ENCODE data around the gene ADAM8. TPM values are rescaled to one million over a fixed set of nuclear protein-coding genes. Genes with fewer than 3 reads are reported as not detected.

ADAM8 gene
- total RNA-seq, 4 donors from 2014 or later: 5.1 to 7.6 (median 5.9) TPM; not detected in 1

DNA sequence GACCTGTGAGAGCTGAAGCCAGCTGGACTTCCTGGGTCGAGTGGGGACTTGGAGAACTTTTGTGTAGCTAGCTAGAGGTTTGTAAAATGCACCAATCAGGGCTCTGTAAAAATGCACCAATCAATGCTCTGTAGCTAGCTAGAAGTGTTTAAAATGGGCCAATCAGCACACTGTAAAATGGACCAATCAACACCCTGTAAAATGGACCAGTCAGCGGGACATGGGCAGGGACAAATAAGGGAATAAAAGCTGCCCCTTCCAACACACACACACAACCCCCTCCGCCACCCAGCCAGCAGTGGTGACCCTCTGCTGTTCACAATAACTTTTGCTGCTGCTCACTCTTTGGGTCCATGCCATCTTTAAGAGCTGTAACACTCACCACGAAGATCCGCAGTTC lies 39.2 kb upstream of the ADAM8 start:
- Histone ChIP-seq H3K27me3 (no peaks in the 10 kb centered on the region), H3K4me3 (no peak overlapping the region), H3K27ac (peak overlapping the region in 1 of 2 donors; percentile 39), H3K9me3 (no peaks in the 10 kb centered on the region), H3K36me3 (no peaks in the 10 kb centered on the region), H3K4me1 (no peaks in the 10 kb centered on the region)
- intact Hi-C loops (cut with DNase I; ENCODE audit: low total_unique reads): no loop called here
- no peak for DNase-seq
- TF ChIP-seq, protein P1, sequence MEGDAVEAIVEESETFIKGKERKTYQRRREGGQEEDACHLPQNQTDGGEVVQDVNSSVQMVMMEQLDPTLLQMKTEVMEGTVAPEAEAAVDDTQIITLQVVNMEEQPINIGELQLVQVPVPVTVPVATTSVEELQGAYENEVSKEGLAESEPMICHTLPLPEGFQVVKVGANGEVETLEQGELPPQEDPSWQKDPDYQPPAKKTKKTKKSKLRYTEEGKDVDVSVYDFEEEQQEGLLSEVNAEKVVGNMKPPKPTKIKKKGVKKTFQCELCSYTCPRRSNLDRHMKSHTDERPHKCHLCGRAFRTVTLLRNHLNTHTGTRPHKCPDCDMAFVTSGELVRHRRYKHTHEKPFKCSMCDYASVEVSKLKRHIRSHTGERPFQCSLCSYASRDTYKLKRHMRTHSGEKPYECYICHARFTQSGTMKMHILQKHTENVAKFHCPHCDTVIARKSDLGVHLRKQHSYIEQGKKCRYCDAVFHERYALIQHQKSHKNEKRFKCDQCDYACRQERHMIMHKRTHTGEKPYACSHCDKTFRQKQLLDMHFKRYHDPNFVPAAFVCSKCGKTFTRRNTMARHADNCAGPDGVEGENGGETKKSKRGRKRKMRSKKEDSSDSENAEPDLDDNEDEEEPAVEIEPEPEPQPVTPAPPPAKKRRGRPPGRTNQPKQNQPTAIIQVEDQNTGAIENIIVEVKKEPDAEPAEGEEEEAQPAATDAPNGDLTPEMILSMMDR (IDR thresholded peaks at IDR 0.05): no peak
- TF ChIP-seq POLR2A (IDR thresholded peaks at IDR 0.05): no peak

DNA sequence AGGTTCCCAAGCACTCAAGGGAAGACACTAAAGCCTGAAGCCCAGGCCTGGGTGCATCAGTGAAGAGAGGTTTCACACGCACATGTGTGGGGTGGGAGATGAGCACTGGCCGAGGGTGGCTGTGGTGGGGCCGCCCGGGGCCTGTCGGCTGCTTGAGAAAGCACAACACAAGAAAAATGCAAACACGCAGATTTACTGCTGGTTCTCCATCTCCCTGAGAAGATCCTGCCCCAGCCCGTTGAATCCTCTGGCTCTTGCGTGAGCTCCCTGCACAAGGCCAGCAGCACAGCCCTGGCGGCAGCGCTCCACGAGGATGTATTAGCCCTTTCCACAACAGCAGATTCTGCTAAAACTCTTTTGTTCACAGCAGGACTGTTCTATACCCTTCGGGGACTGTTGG lies 38.2 kb upstream of the ADAM8 start:
- DNase-seq: no peak
- Histone ChIP-seq H3K4me3 (no peak overlapping the region), H3K9me3 (no peaks in the 10 kb centered on the region), H3K36me3 (no peaks in the 10 kb centered on the region), H3K27ac (peak overlapping the region; percentile 48 to 57), H3K27me3 (no peaks in the 10 kb centered on the region), H3K4me1 (no peaks in the 10 kb centered on the region)
- intact Hi-C loops (cut with DNase I; ENCODE audit: low total_unique reads): no loop called here
- TF ChIP-seq, protein P1 (IDR thresholded peaks at IDR 0.05): no peak
- no peak for TF ChIP-seq POLR2A (IDR thresholded peaks at IDR 0.05)

DNA sequence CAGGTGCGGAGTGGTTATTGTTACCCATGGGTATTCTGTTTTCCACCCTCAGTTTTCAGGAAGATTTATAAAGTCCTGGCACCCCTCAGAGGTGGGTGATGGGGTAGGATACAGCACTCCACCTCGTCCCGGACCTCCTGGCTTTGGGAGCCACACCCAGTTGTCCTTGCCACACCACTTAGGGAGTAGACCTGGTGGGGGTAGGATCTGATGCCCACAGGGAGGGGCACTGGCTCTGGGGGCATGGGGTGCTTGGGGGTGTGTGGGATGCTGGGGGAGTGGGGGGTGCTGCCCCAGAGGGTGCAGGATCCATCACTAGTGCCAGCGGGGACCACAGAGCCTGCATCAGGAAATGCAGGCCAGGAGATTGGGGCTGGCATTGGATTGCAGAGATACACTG lies 36.5 kb upstream of the ADAM8 start:
- Histone ChIP-seq H3K27me3 (no peaks in the 10 kb centered on the region), H3K9me3 (no peaks in the 10 kb centered on the region), H3K36me3 (no peaks in the 10 kb centered on the region), H3K4me3 (no peak overlapping the region), H3K27ac (peak overlapping the region in 1 of 2 donors; percentile 48), H3K4me1 (no peaks in the 10 kb centered on the region)
- DNase-seq: no peak
- TF ChIP-seq POLR2A (IDR thresholded peaks at IDR 0.05): no peak
- TF ChIP-seq, protein P1 (IDR thresholded peaks at IDR 0.05): no peak
- intact Hi-C loops (cut with DNase I; ENCODE audit: low total_unique reads): no loop called here

DNA sequence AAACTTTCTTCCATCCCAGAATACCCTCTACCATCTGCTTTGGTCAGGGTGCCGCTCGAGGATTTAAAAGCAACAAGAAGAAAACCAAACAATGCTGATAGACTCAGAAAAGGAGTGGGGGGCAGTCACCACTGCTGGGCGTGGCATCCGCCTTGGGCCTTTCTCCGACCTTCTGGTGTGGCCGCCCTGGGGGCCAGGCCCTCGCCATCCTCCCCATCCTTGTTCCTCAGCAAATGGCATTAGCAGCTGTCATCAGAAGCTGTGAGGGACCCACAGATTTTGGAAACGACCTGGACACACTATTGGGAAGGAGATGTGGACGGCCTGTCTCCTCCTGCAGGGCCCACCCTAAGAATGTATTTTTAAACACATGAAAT lies 36.1 kb upstream of the ADAM8 start:
- no peak overlapping the region for H3K4me3 ChIP-seq
- H3K36me3 ChIP-seq: no peaks in the 10 kb centered on the region
- no peak for TF ChIP-seq POLR2A (IDR thresholded peaks at IDR 0.05)
- TF ChIP-seq, protein P1 (IDR thresholded peaks at IDR 0.05): no peak
- intact Hi-C loops (cut with DNase I; ENCODE audit: low total_unique reads): no loop called here
- H3K27ac ChIP-seq: no peak overlapping the region
- DNase-seq: no peak
- peaks cover 0 to 3% of the 10 kb centered on the region in 2 donors for H3K4me1 ChIP-seq
- H3K9me3 ChIP-seq: no peaks in the 10 kb centered on the region
- H3K27me3 ChIP-seq: no peaks in the 10 kb centered on the region

DNA sequence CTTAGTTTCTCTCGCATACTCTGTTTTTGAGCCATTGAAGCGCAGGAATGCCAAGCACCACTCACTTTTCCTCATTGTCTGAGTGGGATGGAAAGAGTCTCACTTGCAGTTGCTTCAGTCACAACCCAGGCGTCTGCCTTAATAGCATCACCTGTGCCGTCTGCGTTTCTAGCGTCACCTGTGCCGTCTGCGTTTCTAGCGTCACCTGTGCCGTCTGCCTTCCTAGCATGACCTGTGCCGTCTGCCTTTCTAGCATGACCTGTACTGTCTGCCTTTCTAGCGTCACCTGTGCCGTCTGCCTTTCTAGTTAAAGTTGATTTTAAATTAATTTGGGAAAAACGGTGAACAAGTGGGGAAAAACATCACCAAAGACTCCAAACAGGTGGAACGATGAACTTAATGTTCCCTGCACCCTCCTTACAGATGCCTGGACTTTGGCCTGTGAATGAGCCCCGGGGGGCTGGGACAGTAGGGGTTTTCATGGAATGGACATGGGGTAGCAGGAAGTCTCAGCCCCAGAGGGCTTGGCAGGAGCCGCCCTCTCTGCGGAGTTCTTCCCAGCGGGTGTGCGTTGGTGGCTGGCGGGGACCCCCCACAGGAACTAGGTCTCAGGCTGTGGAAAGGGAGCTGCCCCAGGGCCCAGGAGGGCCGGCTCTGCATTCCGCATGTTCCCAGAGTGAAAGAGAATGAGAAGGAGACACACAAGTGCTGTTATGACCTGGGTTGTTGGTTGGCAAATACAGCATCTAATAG lies 35.5 kb upstream of the ADAM8 start:
- no peak overlapping the region for H3K27ac ChIP-seq
- TF ChIP-seq POLR2A (IDR thresholded peaks at IDR 0.05): no peak
- TF ChIP-seq, protein P1 (IDR thresholded peaks at IDR 0.05): no peak
- H3K4me3 ChIP-seq: no peak overlapping the region
- H3K4me1 ChIP-seq: peaks cover 2 to 8% of the 10 kb centered on the region in 2 donors
- no peaks in the 10 kb centered on the region for H3K9me3 ChIP-seq
- no peaks in the 10 kb centered on the region for H3K27me3 ChIP-seq
- no peak for DNase-seq
- no peaks in the 10 kb centered on the region for H3K36me3 ChIP-seq
- intact Hi-C loops (cut with DNase I; ENCODE audit: low total_unique reads): no loop called here
